ENCODE measurements around the gene CYFIP1.

CYFIP1 gene

GRCh38 chr15:22967084-22967770, 12.9 kb downstream of the CYFIP1 start:
- no peak for DNase-seq

GRCh38 chr15:22966321-22967083, 13.7 kb downstream of the CYFIP1 start:
- no peak for DNase-seq

- DNase-seq, result no peak
Measured at GRCh38 chr15:22963641-22964040, 16.5 kb downstream of the CYFIP1 start.

GRCh38 chr15:22962611-22963010, 17.6 kb downstream of the CYFIP1 start:
- no peak for DNase-seq

- DNase-seq, result no peak
Measured at GRCh38 chr15:22961762-22962161, 18.4 kb downstream of the CYFIP1 start.

- DNase-seq, result no peak
Measured at GRCh38 chr15:22960556-22960955, 19.6 kb downstream of the CYFIP1 start.

GRCh38 chr15:22960126-22960525, 20.0 kb downstream of the CYFIP1 start:
- DNase-seq, result no peak

- DNase-seq, result no peak
Measured at GRCh38 chr15:22959321-22960101, 20.7 kb downstream of the CYFIP1 start.

- no peak for DNase-seq
Measured at GRCh38 chr15:22958487-22959280, 21.5 kb downstream of the CYFIP1 start.

GRCh38 chr15:22956978-22957260, 23.2 kb downstream of the CYFIP1 start:
- no peak for DNase-seq

- no peak for DNase-seq
Measured at GRCh38 chr15:22956257-22956977, 23.8 kb downstream of the CYFIP1 start.

GRCh38 chr15:22955544-22956119, 24.5 kb downstream of the CYFIP1 start:
- DNase-seq, result no peak

- no peak for DNase-seq
Measured at GRCh38 chr15:22954798-22955543, 25.2 kb downstream of the CYFIP1 start.

- DNase-seq, result no peak
Measured at GRCh38 chr15:22954326-22954725, 25.8 kb downstream of the CYFIP1 start.

- no peak for DNase-seq
Measured at GRCh38 chr15:22952796-22953579, 27.2 kb downstream of the CYFIP1 start.

- no peak for DNase-seq
Measured at GRCh38 chr15:22951381-22952280, 28.5 kb downstream of the CYFIP1 start.

GRCh38 chr15:22951031-22951380, 29.2 kb downstream of the CYFIP1 start:
- DNase-seq, result no peak

GRCh38 chr15:22950256-22950990, 29.7 kb downstream of the CYFIP1 start:
- no peak for DNase-seq

GRCh38 chr15:22949074-22949547, 31.1 kb downstream of the CYFIP1 start:
- no peak for DNase-seq

Data from cortex of kidney (tissue), 1 donor.